ENCODE data around the gene UGDH. TPM values are rescaled to one million over a fixed set of nuclear protein-coding genes. Genes with fewer than 3 reads are reported as not detected.

UGDH gene
- total and polyA plus RNA-seq, 9 of the 15 experiments (the other 6 are each of a cell fraction or from before 2014, with no cell fraction given), result 5.5 to 21.7 (median 16.2) TPM

- no TSS peak for BruUV-seq (replicated peaks)
- FAIRE-seq, result no peak
- ChIA-PET CTCF (ENCODE audit: low intra/inter-chr PET ratio) (no interaction called here), POLR2A (interaction anchor here (1.3 kb wide), 1 partner anchor 13 kb away, joined by 4 read pairs; no protein-coding TSS in a partner anchor)
- Histone ChIP-seq H3K27me3 (ENCODE audit: control insufficient read depth in 2 of 2, insufficient read depth in 2 of 2, low read length in 2 of 2) (peaks cover 0 to 13% of the 10 kb centered on the region in 2 experiments; a peak in 3 of 5 replicates), H3K4me2 (ENCODE audit: insufficient read depth, low read length) (no peak overlapping the region), H3K4me3 (no peak overlapping the region), H3K9me1 (ENCODE audit: control insufficient read depth, insufficient read depth, low read length) (no peaks in the 10 kb centered on the region), H3K9me3 (replicated peaks; ENCODE audit: control insufficient read depth, insufficient read depth, low read depth, low read length) (no peaks in the 10 kb centered on the region), H3K9ac (ENCODE audit: insufficient read depth in 1 of 2, low read depth in 2 of 2, low read length in 2 of 2) (no peak overlapping the region), H3K27ac (ENCODE audit: extremely low read depth, low read depth, low read length) (no peak overlapping the region), H3K79me2 (ENCODE audit: control insufficient read depth, insufficient read depth, low read length) (no peaks in the 10 kb centered on the region), H4K20me1 (replicated peaks; ENCODE audit: control insufficient read depth, insufficient read depth, low read length) (no peaks in the 10 kb centered on the region; the same call in 1 of the 2 replicates), H3K36me3 (ENCODE audit: control insufficient read depth, insufficient read depth, low read length) (no peaks in the 10 kb centered on the region), H2AFZ (ENCODE audit: low read depth, low read length) (no peak overlapping the region), H3K4me1 (replicated peaks in 1 of 2; ENCODE audit: control insufficient read depth in 2 of 2, insufficient read depth in 2 of 2, low read length in 2 of 2) (no peaks in the 10 kb centered on the region)
- WGBS (ENCODE audit: insufficient coverage, low coverage, missing lambda C conversion rate), result 21% methylated on average over 5 of the region's 5 CpGs
- in situ Hi-C loops (cut with MboI), result no loop called here
- TF ChIP-seq U2AF1 (optimal IDR thresholded peaks at IDR 0.05; ENCODE audit: low read depth, low read length) (no peak), ILK (tag; IDR thresholded peaks at IDR 0.05; ENCODE audit: borderline replicate concordance, low read depth) (no peak), FOSL1 (tag; conservative IDR thresholded peaks at IDR 0.05) (no peak), EZH2 (IDR thresholded peaks at IDR 0.05; ENCODE audit: borderline replicate concordance, low read depth, low read length) (no peak), NFXL1 (CRISPR knock-in tag; IDR thresholded peaks at IDR 0.05) (no peak), CBX1 (IDR thresholded peaks at IDR 0.05; ENCODE audit: low read depth) (no peak), GATAD2B (IDR thresholded peaks at IDR 0.05; ENCODE audit: borderline replicate concordance) (no peak), ZNF212 (CRISPR knock-in tag; IDR thresholded peaks at IDR 0.05) (no peak)
- no peak for DNase-seq (ENCODE audit: extremely low read depth in 1 of 4, low spot score in 3 of 4)
- no peak for ATAC-seq
- intact Hi-C loops (cut with micrococcal nuclease), result no loop called here
Observed at GRCh38 chr4:39562792-39563191, 35.6 kb upstream of the UGDH start.
